ENCODE measurements around the gene LRRK1. TPM values are rescaled to one million over a fixed set of nuclear protein-coding genes. Genes with fewer than 3 reads are reported as not detected.

The LRRK1 gene
- total RNA-seq, 1 donor from 2014 or later: not detected

DNA sequence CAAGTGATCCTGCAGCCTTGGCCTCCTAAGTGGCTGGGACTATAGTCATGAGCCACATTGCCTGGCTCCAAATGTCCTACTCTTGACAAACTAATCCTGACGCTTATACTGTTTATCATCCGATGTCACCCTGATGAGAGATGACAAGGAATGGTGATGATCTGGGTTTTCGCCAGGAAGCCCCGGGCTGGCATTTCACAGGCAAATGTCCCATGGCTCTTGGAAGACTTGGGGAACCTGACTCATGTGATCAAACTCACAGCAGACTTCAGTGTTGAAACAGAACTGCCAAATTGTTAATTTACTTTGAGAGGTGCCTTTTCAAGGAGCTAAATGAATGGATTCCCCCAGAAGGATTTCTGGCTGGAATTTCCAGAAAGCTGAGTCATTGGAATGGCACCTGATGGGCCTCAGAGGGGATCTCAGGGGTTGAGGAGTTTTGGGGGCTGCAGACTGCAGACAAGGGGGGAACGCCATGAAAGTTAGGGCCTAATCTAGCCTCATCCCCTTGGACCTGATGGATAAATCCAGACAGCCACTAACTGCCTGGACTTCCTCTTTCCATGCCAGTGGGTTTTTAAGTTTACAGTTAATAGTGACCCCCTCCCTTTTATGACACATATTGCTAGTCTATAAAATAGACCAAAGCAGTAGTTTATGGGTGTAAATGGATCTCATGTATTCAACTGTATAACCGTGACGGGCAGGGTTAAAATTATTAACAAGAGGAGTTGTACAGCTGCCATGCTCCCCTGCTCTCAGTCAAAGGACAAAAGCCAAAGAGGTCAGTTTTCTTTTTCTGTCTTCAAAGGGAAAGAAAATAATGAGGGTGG, 186.1 kb downstream of the LRRK1 start:
- Mint-ChIP-seq H3K27me3 (ENCODE audit: insufficient read depth, low read depth) (peaks cover 5% of the 10 kb centered on the region), H3K4me3 (peak overlapping the region; percentile 66), H3K36me3 (peaks cover 4% of the 10 kb centered on the region), H3K27ac (peak overlapping the region; percentile 98), H3K4me1 (peaks cover 43% of the 10 kb centered on the region), H3K9me3 (peaks cover 9% of the 10 kb centered on the region)
- H3K27ac ChIP-seq: no peak overlapping the region
- no peak overlapping the region for H2AFZ ChIP-seq (replicated peaks)
- H3K27me3 ChIP-seq: no peaks in the 10 kb centered on the region
- peak overlapping the region; percentile 19 for H3K4me2 ChIP-seq
- H3K79me2 ChIP-seq (ENCODE audit: low read depth): no peaks in the 10 kb centered on the region
- H4K20me1 ChIP-seq (ENCODE audit: low read depth): no peaks in the 10 kb centered on the region
- no peak for TF ChIP-seq EZH2 (IDR thresholded peaks at IDR 0.05)
- TF ChIP-seq, protein P1, sequence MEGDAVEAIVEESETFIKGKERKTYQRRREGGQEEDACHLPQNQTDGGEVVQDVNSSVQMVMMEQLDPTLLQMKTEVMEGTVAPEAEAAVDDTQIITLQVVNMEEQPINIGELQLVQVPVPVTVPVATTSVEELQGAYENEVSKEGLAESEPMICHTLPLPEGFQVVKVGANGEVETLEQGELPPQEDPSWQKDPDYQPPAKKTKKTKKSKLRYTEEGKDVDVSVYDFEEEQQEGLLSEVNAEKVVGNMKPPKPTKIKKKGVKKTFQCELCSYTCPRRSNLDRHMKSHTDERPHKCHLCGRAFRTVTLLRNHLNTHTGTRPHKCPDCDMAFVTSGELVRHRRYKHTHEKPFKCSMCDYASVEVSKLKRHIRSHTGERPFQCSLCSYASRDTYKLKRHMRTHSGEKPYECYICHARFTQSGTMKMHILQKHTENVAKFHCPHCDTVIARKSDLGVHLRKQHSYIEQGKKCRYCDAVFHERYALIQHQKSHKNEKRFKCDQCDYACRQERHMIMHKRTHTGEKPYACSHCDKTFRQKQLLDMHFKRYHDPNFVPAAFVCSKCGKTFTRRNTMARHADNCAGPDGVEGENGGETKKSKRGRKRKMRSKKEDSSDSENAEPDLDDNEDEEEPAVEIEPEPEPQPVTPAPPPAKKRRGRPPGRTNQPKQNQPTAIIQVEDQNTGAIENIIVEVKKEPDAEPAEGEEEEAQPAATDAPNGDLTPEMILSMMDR (IDR thresholded peaks at IDR 0.05): no peak
- TF ChIP-seq EZH2phosphoT487 (IDR thresholded peaks at IDR 0.05): no peak
- H3K36me3 ChIP-seq: no peaks in the 10 kb centered on the region
- H3K4me1 ChIP-seq: peaks cover 11% of the 10 kb centered on the region
- no peak for DNase-seq (ENCODE audit: low spot score)
- no peak overlapping the region for H3K9ac ChIP-seq
- H3K4me3 ChIP-seq: no peak overlapping the region
- no peaks in the 10 kb centered on the region for H3K9me3 ChIP-seq (ENCODE audit: low read depth)
- H3F3A ChIP-seq (ENCODE audit: low read depth): no peaks in the 10 kb centered on the region

DNA sequence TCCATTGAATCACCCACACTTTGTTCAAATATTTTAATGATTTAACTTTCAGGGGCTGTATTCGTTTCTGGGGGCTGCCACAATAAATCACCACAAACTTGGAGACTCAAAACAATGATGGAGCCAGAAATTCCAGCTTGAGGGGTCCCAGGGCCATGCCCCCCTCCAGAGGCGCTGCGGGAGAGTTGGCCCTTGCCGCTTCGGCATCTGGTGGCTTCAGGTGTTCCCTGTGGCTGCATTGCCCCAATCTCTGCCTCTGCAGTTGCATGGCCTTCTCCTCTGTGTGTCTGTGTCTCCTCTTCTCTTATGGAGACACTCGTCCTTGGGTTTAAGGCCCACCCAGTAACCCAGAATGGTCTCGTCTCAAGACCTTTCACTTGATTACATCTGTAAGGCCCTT, 187.9 kb downstream of the LRRK1 start:
- H3K27me3 ChIP-seq: no peaks in the 10 kb centered on the region
- no peak overlapping the region for H2AFZ ChIP-seq (replicated peaks)
- no peak overlapping the region for H3K9ac ChIP-seq
- no peak overlapping the region for H3K4me3 ChIP-seq
- no peaks in the 10 kb centered on the region for H3F3A ChIP-seq (ENCODE audit: low read depth)
- DNase-seq (ENCODE audit: low spot score): no peak
- TF ChIP-seq EZH2 (IDR thresholded peaks at IDR 0.05) (no peak), EZH2phosphoT487 (IDR thresholded peaks at IDR 0.05) (no peak)
- TF ChIP-seq, protein P1 (IDR thresholded peaks at IDR 0.05): no peak
- no peak overlapping the region for H3K4me2 ChIP-seq
- peaks cover 5% of the 10 kb centered on the region for H3K27me3 Mint-ChIP-seq (ENCODE audit: insufficient read depth, low read depth)
- H3K9me3 Mint-ChIP-seq: peaks cover 6% of the 10 kb centered on the region
- H3K4me1 Mint-ChIP-seq: peaks cover 43% of the 10 kb centered on the region
- no peaks in the 10 kb centered on the region for H3K36me3 ChIP-seq
- H3K36me3 Mint-ChIP-seq: peaks cover 4% of the 10 kb centered on the region
- H3K27ac ChIP-seq: no peak overlapping the region
- H3K79me2 ChIP-seq (ENCODE audit: low read depth): no peaks in the 10 kb centered on the region
- peaks cover 11% of the 10 kb centered on the region for H3K4me1 ChIP-seq
- H4K20me1 ChIP-seq (ENCODE audit: low read depth): no peaks in the 10 kb centered on the region
- H3K27ac Mint-ChIP-seq: peak overlapping the region; percentile 69
- no peaks in the 10 kb centered on the region for H3K9me3 ChIP-seq (ENCODE audit: low read depth)
- peak overlapping the region; percentile 38 for H3K4me3 Mint-ChIP-seq

DNA sequence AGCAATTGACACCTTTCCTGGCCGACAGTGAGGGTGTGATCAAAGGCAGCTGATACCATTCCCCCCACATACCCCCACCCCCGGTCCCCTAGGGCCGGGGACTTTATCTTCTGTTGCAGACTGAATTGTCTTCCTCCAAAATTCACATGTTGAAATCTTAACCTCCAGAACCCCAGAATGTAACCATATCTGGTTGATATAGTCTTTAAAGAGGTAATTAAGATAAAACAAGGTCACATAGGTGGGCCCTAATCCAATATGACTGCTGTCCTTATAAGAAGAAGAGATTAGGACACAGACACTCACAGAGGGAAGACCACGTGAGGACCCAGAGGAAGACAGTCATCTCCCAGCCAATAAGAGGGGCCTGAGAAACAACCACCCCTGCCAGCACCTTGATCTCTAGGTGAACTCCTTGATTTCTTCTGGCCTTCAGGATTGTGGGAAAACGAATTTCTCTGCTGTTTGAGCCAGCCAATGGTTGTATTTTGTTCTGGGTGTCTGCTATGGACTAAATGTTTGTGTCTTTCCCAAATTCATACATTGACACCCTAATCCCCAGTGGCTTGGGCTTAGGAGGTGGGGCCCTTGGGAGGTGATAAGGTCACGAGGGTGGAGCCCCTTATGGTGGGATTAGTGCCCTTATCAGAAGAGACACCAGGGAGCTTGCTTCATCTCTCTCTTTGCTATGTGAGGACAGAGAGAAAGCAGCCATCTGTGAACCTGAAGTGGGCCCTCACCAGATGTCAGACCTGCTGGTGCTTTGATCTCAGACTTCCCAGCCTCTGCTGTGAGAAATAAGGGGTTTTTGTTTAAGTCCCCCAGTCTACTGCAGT, 188.7 kb downstream of the LRRK1 start:
- Histone ChIP-seq H3K27me3 (no peaks in the 10 kb centered on the region), H3K79me2 (ENCODE audit: low read depth) (no peaks in the 10 kb centered on the region), H3K4me3 (no peak overlapping the region), H3F3A (ENCODE audit: low read depth) (no peaks in the 10 kb centered on the region), H3K27ac (no peak overlapping the region), H2AFZ (replicated peaks) (no peak overlapping the region), H3K9me3 (ENCODE audit: low read depth) (no peaks in the 10 kb centered on the region), H3K4me2 (no peak overlapping the region), H3K9ac (no peak overlapping the region), H4K20me1 (ENCODE audit: low read depth) (no peaks in the 10 kb centered on the region), H3K4me1 (peaks cover 11% of the 10 kb centered on the region), H3K36me3 (no peaks in the 10 kb centered on the region)
- peaks cover 5% of the 10 kb centered on the region for H3K27me3 Mint-ChIP-seq (ENCODE audit: insufficient read depth, low read depth)
- H3K27ac Mint-ChIP-seq: peak overlapping the region; percentile 69
- H3K4me3 Mint-ChIP-seq: peak overlapping the region; percentile 30
- peaks cover 6% of the 10 kb centered on the region for H3K9me3 Mint-ChIP-seq
- peaks cover 46% of the 10 kb centered on the region for H3K4me1 Mint-ChIP-seq
- TF ChIP-seq EZH2phosphoT487 (IDR thresholded peaks at IDR 0.05) (no peak), EZH2 (IDR thresholded peaks at IDR 0.05) (no peak)
- TF ChIP-seq, protein P1 (IDR thresholded peaks at IDR 0.05): no peak
- no peak for DNase-seq (ENCODE audit: low spot score)
- peaks cover 4% of the 10 kb centered on the region for H3K36me3 Mint-ChIP-seq

Data from neural progenitor cell (in vitro differentiated cells).